NB4 (cell line): ENCODE measurements around the gene MTCH1.

Experiments
- CTCF ChIP-seq: IDR thresholded peaks from one replicate; pipeline ENCODE4 v1.5.1; 2012; ENCODE audit warnings: low read depth, low read length
- MYC ChIP-seq: IDR thresholded peaks from 2 replicates; pipeline ENCODE4 v1.6.1; 2011; ENCODE audit warnings: low read depth, low read length
- POLR2A ChIP-seq: IDR thresholded peaks from 2 replicates; pipeline ENCODE4 v1.6.1; 2011; ENCODE audit warnings: mild to moderate bottlenecking; ENCODE audit not compliant: insufficient read length; ENCODE audit errors: extremely low read depth

GRCh38 chr6:36945301-36945700 is 40.7 kb downstream of the MTCH1 start:
- no peak for TF ChIP-seq MYC
- TF ChIP-seq CTCF = no peak
- no peak for TF ChIP-seq POLR2A
